ENCODE measurements around the gene GADD45B.
A peak's percentile ranks its signal among the peaks of the same experiment; 100 is the strongest.

GADD45B gene

DNA sequence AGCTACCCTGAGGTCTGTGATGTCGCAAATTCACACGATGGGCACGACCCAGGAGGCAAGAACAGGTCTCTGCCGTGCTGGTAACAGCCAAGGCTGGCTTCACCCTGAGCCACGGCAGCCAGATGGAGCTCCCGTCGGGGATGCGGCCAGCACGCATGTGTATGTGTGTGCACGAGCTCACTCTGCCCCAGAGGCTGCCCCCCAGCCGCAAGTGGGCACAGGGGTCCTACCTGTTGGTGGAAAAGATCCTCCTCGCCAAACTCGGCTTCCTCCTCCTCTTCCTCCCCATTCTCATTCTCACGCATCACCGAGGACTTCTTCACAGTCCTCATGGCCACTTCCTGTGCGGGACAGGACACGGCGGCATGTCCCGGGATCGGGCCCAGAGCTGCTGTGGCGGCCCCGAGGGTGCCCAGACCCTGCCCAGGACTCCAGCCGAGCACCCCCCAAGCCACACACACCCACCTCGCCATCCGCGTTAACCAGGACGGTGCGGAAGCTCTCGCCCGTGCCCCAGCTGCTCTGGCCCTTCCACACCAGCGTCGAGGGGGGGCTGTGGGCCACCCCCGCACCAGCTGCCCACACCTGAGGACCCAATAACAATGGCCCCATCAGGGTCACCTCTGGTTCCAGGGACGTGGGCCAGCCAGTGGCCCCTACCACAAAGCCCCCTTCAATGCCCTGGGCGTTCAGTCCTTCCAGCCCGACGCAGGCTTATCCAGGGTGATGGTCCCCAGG is 44.4 kb upstream of the GADD45B start:
- Histone ChIP-seq H4K20me1 (peaks cover 6 to 84% (median 42%) of the 10 kb centered on the region in 11 experiments; a peak in 21 of 22 replicates), H3K4me1 (peaks cover 13 to 54% (median 52%) of the 10 kb centered on the region in 10 experiments), H3K27ac (peak overlapping the region in 8 of 11 experiments; percentile 24 to 100 (median 38); a peak in 13 of 22 replicates), H3K27me3 (no peaks in the 10 kb centered on the region), H3K9me3 (replicated peaks in 1 of 11) (no peaks in the 10 kb centered on the region), H3K4me2 (peak overlapping the region; percentile 9 to 100 (median 99); a peak in 19 of 22 replicates), H3K9ac (peak overlapping the region in 9 of 11 experiments; percentile 14 to 100 (median 45); a peak in 15 of 22 replicates), H3K36me3 (peaks cover 41 to 85% (median 69%) of the 10 kb centered on the region in 11 experiments), H3K4me3 (no peak overlapping the region)
- TF ChIP-seq Cebpa-rat (IDR thresholded peaks at IDR 0.05) = no peak

DNA sequence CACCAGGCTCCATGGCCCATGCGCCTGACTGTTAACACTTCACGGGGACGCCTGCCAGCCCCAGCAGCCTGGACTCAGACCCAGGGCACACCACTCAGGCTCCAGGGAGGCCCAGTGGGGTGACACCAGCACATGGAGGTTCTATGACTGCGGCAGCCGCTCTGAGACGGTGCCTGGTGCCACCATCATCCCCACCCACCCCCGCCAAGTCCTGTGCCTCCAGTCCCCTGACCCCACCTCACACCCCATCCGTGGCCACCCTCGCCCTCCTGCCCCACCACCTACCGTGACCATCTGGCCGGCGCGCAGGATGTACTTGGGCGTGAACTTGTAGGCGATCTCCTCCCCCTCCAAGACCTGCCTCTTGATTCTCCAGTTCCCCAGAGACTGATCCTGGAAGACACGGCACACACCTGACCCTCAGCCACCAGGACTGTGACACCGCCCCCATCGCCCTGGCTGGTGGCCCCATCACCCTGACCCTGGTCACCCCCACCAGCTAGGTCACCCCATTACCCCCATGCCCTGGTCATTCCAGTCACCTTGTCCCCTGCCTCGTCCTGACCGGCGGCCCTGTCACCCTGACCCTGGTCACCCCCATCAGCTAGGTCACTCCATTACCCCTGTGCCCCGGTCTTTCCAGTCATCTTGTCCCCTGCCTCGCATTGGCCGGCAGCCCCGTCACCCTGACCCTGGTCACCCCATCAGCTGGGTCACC is 43.6 kb upstream of the GADD45B start:
- H4K20me1 ChIP-seq = peaks cover 0 to 85% (median 44%) of the 10 kb centered on the region in 11 experiments; a peak in 16 of 22 replicates
- TF ChIP-seq Cebpa-rat (IDR thresholded peaks at IDR 0.05) = no peak
- peaks cover 10 to 50% (median 49%) of the 10 kb centered on the region in 10 experiments for H3K4me1 ChIP-seq
- peak overlapping the region in 9 of 11 experiments; percentile 14 to 100 (median 45); a peak in 11 of 22 replicates for H3K9ac ChIP-seq
- H3K27me3 ChIP-seq = no peaks in the 10 kb centered on the region
- H3K9me3 ChIP-seq (replicated peaks in 1 of 11) = no peaks in the 10 kb centered on the region
- H3K27ac ChIP-seq = peak overlapping the region in 7 of 11 experiments; percentile 24 to 100 (median 31); a peak in 8 of 22 replicates
- H3K4me3 ChIP-seq = no peak overlapping the region
- H3K36me3 ChIP-seq = peaks cover 47 to 89% (median 74%) of the 10 kb centered on the region in 11 experiments
- H3K4me2 ChIP-seq = peak overlapping the region in 9 of 11 experiments; percentile 34 to 100 (median 99); a peak in 17 of 22 replicates

DNA sequence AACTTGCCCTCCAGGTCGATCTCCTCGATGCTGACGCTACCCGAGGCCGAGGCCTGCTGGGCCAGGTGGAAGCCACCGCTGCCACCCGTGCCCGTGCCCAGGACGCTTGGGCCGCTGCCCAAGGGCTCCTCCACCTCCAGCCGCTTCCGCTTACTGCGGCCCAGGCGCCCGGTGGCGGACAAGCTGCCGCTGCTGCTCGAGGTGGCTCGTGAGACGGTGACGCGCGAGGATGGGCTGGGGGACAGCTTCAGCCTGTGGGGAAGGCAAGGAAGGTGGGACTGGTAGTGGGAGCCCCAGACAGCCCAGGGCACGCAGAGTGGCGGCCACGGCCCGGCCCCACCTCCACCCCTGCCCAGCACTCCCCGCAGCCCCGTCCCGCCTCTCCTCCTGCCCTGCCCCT is 42.1 kb upstream of the GADD45B start:
- H4K20me1 ChIP-seq = peaks cover 0 to 93% (median 54%) of the 10 kb centered on the region in 11 experiments; a peak in 18 of 22 replicates
- H3K4me1 ChIP-seq = peaks cover under 1 to 40% (median 38%) of the 10 kb centered on the region in 10 experiments; a peak in 18 of 20 replicates
- no peaks in the 10 kb centered on the region for H3K27me3 ChIP-seq
- no peak overlapping the region for H3K4me3 ChIP-seq
- no peaks in the 10 kb centered on the region for H3K9me3 ChIP-seq (replicated peaks in 1 of 11)
- H3K9ac ChIP-seq = no peak overlapping the region
- no peak overlapping the region for H3K4me2 ChIP-seq
- no peak for TF ChIP-seq Cebpa-rat (IDR thresholded peaks at IDR 0.05)
- H3K36me3 ChIP-seq = peaks cover 61 to 98% (median 87%) of the 10 kb centered on the region in 11 experiments
- H3K27ac ChIP-seq = no peak overlapping the region

DNA sequence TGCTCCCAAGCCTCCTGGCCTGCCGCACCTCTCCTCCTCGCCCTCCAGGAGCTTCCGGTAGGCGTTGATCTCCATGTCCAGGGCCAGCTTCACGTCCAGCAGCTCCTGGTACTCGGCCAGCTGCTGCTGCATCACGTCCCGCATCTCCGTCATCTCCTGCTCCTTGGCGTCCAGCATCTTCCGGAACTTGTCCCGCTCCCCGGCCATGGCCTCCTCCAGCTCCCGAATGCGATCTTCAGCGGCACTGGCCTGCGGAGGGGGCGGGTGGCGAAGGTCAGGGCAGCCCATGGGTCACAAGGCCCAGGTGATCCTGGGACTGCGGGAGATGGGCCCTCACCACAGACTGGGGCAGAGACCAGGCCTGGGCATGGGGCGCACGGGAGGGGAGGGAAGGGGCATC is 41.7 kb upstream of the GADD45B start:
- H3K4me2 ChIP-seq = no peak overlapping the region

DNA sequence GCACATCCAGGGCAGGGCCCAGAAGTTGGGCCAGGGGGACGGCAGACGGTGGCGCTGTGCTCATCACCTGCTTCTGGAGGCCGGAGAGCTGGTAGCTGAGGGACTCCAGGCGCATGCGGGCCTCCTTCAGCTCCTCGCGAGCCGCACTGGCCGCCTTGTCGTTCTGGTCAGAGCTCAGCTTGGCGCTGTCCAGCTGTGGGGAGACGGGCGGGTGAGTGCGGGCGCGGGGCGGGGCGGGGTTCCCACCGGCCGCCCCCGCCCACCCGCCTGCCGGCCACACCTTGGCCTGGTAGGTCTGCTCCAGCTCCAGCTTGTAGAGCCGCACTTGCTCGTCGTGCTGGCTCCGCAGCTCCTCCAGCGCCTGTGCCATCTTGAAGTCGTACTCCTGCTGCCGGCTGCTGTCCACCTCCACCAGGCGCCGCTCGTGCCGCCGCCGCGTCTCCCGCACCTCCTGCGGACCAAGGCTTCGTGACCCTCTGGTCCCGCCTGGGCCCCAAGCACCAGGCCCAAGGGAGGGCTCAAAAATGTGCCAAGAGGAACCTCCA is 41.1 kb upstream of the GADD45B start:
- H4K20me1 ChIP-seq = peaks cover 0 to 93% (median 62%) of the 10 kb centered on the region in 11 experiments; a peak in 18 of 22 replicates
- peaks cover 0 to 30% (median 29%) of the 10 kb centered on the region in 10 experiments; a peak in 17 of 20 replicates for H3K4me1 ChIP-seq
- H3K4me2 ChIP-seq = no peak overlapping the region
- no peaks in the 10 kb centered on the region for H3K9me3 ChIP-seq (replicated peaks in 1 of 11)
- H3K27me3 ChIP-seq = no peaks in the 10 kb centered on the region
- no peak overlapping the region for H3K27ac ChIP-seq
- TF ChIP-seq Cebpa-rat (IDR thresholded peaks at IDR 0.05) = no peak
- 0 out of 22 replicates have a peak overlapping the region, but pooled peaks of 1 of the 11 experiments have one; percentile 10 for H3K9ac ChIP-seq
- H3K36me3 ChIP-seq = peaks cover 67 to 98% (median 87%) of the 10 kb centered on the region in 11 experiments
- no peak overlapping the region for H3K4me3 ChIP-seq

More for the DNA sequence above, 41.7 kb upstream of the GADD45B start:
- TF ChIP-seq Cebpa-rat (IDR thresholded peaks at IDR 0.05) = no peak
- 0 out of 22 replicates have a peak overlapping the region, but pooled peaks of 1 of the 11 experiments have one; percentile 10 for H3K9ac ChIP-seq
- H3K27ac ChIP-seq = no peak overlapping the region
- no peaks in the 10 kb centered on the region for H3K9me3 ChIP-seq (replicated peaks in 1 of 11)
- H3K36me3 ChIP-seq = peaks cover 65 to 98% (median 87%) of the 10 kb centered on the region in 11 experiments
- no peak overlapping the region for H3K4me3 ChIP-seq
- H3K4me1 ChIP-seq = peaks cover 0 to 35% (median 34%) of the 10 kb centered on the region in 10 experiments; a peak in 17 of 20 replicates
- no peaks in the 10 kb centered on the region for H3K27me3 ChIP-seq
- H4K20me1 ChIP-seq = peaks cover 0 to 93% (median 57%) of the 10 kb centered on the region in 11 experiments; a peak in 18 of 22 replicates

DNA sequence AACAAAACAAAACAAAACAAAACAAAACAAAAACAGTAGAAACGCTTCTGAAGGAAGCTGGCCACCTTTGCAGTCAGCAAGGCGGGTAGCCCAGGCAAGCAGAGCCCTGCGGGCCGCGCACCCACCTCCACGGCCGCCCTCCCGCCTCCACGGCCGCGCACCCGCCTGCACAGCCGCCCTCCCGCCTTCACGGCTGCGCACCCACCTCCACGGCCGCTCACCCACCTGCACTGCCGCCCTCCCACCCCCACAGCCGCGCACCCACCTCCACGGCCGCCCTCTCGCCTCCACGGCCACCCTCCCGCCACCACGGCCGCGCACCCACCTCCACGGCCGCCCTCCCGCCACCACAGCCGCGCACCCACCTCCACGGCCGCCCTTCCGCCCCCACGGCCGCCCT is 39.5 kb upstream of the GADD45B start:
- Histone ChIP-seq H3K27me3 (no peaks in the 10 kb centered on the region), H3K27ac (no peak overlapping the region), H3K4me2 (no peak overlapping the region), H3K36me3 (peaks cover 59 to 97% (median 83%) of the 10 kb centered on the region in 11 experiments), H4K20me1 (peaks cover 0 to 93% (median 56%) of the 10 kb centered on the region in 11 experiments; a peak in 18 of 22 replicates), H3K9me3 (replicated peaks in 1 of 11) (no peaks in the 10 kb centered on the region), H3K4me1 (peaks cover 0 to 14% (median 13%) of the 10 kb centered on the region in 10 experiments; a peak in 17 of 20 replicates), H3K4me3 (no peak overlapping the region), H3K9ac (no peak overlapping the region)
- no peak for TF ChIP-seq Cebpa-rat (IDR thresholded peaks at IDR 0.05)

DNA sequence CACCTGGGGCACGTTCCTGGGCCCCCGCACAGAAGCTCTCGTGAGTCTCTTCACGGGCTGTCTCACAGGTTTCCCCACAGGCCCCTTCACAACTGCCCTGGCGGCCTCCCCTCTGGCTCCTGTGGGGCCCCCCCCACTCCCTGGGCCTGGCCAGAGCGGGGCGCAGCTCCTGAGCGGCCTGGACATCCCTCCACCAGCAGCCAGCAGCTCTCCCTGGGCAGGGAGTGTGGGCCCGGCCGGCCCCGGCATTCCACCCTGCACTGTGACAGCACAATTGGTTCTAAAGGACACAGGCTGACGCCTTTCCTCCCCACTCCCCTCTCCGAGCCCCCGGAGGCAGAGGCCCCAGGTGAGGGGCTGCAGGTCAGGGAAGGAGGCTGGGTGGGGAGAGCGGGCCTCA is 39.0 kb upstream of the GADD45B start:
- Histone ChIP-seq H3K9me3 (replicated peaks in 1 of 11) (no peaks in the 10 kb centered on the region), H4K20me1 (peaks cover 0 to 93% (median 56%) of the 10 kb centered on the region in 11 experiments; a peak in 18 of 22 replicates), H3K36me3 (peaks cover 60 to 97% (median 83%) of the 10 kb centered on the region in 11 experiments), H3K4me1 (peaks cover 0 to 9% (median 7%) of the 10 kb centered on the region in 10 experiments; a peak in 17 of 20 replicates), H3K4me2 (no peak overlapping the region), H3K27me3 (no peaks in the 10 kb centered on the region), H3K9ac (no peak overlapping the region), H3K27ac (no peak overlapping the region), H3K4me3 (no peak overlapping the region)
- TF ChIP-seq Cebpa-rat (IDR thresholded peaks at IDR 0.05) = no peak

DNA sequence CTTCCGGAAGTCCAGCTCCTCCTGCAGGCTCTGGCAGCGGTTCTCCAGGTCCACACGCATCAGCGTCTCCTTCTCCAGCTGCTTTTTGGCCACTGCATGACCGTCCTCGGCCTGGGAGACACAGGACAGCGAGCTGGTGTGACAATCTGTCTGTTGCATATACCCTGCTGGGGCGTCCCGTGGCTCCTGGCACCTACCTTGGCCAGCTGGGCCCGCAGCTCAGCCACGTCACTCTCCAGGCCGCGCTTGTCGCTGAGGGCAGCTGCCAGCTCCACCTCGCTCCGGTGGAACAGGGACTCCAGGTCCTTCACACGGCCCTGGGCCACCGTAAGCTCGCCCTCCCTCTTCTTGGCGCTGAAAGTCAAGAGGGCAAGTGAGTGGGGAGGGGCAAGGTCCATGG is 37.7 kb upstream of the GADD45B start:
- Histone ChIP-seq H3K9ac (no peak overlapping the region), H3K36me3 (peaks cover 67 to 98% (median 89%) of the 10 kb centered on the region in 11 experiments), H3K27ac (no peak overlapping the region), H4K20me1 (peaks cover 0 to 96% (median 67%) of the 10 kb centered on the region in 11 experiments; a peak in 18 of 22 replicates), H3K27me3 (no peaks in the 10 kb centered on the region), H3K4me2 (no peak overlapping the region), H3K4me1 (no peaks in the 10 kb centered on the region), H3K4me3 (no peak overlapping the region), H3K9me3 (replicated peaks in 1 of 11) (no peaks in the 10 kb centered on the region)
- no peak for TF ChIP-seq Cebpa-rat (IDR thresholded peaks at IDR 0.05)
